GM18867 (cell line): Measurements from ENCODE around the gene GLIPR2.
A peak's percentile ranks its signal among the peaks of the same experiment; 100 is the strongest.

Experiments used
- ATAC-seq: cut with Tn5 transposase; IDR thresholded peaks from one replicate; pipeline ENCODE4 v1.9.1; 2021; ENCODE audit warnings: mild to moderate bottlenecking, moderate library complexity; ENCODE audit not compliant: unreplicated experiment

The GLIPR2 gene

DNA sequence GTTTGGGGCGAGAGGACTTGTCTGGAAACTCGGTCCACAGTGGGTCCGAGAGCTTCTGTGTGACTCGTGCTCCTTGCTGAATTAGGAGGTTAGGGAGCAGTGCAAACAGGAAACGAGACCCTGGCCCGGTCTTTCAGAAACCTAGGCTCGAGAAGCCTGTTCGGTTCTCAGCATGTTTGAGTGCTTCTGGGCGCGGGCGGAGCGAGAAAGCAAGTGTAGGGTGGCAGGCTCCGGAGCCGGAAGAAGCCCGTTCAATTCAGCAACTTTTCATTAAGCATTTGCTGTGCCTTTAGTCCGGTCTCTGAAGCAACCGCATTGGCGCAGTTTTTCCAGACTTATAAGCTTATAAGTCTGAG lies 54.7 kb downstream of the GLIPR2 start:
- ATAC-seq: peak; percentile 9

- ATAC-seq: no peak
Observed at GRCh38 chr9:36191686-36192085, 55.2 kb downstream of the GLIPR2 start.

DNA sequence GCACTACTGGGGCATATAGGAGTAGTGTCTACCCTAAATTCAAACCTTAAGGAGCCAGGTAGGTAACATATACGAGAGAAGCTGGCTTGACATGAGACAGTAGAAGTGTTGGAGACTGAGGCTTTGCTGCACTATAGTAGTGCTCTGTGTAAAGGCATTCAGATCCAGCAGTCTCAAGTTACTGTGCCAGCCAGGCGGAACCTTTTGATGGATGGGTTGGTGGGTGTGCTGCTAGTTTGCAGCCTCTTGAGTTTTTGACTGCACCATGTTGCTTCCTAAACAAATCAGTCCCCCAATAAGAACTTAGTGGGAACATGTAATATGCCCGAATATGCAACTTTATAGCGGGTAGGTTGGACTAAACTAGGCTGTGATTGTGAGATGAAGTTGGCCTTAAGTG lies 55.7 kb downstream of the GLIPR2 start:
- no peak for ATAC-seq

DNA sequence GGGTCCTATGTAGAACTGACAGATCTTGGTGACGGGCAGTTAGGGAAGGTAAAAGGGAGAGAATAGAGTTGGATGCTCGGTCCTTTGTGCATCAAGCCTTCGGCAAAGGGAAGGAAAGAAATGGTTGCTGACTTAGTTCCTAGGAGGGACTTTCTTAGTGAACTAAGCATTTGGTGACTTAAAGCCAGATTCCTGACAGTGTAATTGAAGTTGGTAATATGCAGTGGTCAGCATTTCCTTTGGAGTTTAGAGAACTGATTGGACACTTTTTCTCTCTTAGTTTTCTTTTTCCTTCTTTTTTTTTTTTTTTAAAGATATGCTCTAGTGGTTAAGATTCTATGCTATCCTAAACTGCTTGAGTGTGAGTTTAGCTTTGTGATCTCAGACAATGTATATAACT lies 56.5 kb downstream of the GLIPR2 start:
- no peak for ATAC-seq

GRCh38 chr9:36194326-36195000 lies 57.9 kb downstream of the GLIPR2 start:
- ATAC-seq: no peak

DNA sequence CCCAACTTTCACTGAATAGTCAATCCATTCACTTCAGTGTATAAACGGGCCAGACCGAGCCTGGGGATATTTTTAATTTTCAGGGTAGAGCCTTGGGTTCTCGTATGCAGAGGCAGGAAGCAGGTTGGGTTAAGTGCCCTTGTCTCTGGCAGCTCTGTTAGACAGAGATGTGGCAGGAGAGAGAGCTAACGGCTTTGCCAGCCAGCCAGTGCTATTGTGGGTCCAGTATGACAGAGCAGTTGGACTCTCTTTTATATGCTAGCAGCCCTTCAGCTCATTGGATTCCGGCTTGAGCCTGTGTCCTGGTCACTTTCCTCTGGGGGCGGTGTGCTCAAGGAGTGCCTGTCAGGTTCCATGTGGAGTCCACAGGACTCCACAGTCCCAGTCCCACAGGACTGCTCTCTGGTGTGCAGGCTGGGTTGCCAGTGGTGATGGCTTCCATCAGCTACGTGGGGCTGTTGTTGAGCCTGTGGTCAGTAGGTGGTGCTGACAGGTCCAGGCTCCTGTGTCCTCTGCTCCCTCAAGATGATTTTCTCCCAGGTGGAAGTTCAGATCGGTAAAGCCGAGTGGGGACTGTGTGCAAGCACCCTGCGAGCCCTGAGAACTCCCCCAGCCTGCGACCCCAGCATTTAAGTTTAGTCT lies 68.5 kb downstream of the GLIPR2 start:
- ATAC-seq: no peak

DNA sequence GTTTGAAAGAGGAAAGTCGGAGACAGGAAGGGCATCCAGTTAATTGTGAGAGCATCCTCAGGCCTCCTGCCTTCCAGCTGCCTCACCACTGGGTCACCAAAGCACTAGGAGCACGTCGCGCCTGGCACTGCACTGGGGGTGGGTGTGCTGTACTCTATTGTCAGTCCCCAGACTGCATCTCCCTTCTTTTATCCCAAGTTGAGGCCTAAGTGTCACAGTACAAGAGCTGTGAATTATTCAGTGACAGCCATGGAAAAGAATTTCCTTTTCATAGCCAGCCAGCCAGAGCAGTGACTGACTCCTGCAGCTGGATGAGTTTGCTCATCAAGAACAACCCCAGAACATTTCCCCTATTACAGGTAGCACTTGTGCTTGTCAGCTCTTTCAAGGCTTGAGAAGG lies 70.5 kb downstream of the GLIPR2 start:
- no peak for ATAC-seq

- ATAC-seq: no peak
Observed at GRCh38 chr9:36207546-36208012, 71.0 kb downstream of the GLIPR2 start.

- ATAC-seq: no peak
Observed at GRCh38 chr9:36208521-36209253, 72.2 kb downstream of the GLIPR2 start.

DNA sequence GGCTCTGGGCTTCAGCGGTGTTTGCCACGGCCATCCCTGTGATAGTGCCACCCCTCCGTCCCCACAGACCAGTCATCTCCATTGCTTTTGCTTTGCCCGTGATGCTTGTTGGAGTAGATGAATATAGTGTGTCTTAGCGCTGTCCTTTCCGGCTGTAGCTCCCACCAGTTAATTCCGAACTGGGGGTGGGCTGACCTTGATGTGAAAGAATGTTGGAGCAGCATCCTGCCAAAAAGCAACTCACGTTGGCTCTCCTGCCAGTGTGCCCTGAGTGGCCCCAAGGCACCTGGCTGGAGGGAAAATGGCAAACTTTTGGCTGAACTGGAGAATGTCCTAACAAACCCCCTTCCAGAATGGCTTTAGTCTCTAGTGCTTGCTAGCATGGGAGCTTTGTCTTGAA lies 74.2 kb downstream of the GLIPR2 start:
- ATAC-seq: no peak

GRCh38 chr9:36211510-36211909 lies 75.0 kb downstream of the GLIPR2 start:
- no peak for ATAC-seq

- no peak for ATAC-seq
Observed at GRCh38 chr9:36213387-36213786, 76.9 kb downstream of the GLIPR2 start.
